Gastrocnemius medialis (tissue), 4 donors: ENCODE results near the gene ADH4.

ENCODE experiments used
- POLR2A ChIP-seq, 2 donors: fragments of 450-650 bp; IDR thresholded peaks; one replicate each; pipeline ENCODE4 v1.6.1; 2017; ENCODE audit warnings: antibody characterized with exemption in 2 of 2, mild to moderate bottlenecking in 2 of 2, moderate library complexity in 2 of 2
- TF ChIP-seq, protein P1 (sequence below), 5 experiments: fragments of 450-650 bp in 3 of 5; fragments of 200-600 bp in 2 of 5; sonication (generic) in 2 of 5; IDR thresholded peaks in 4 of 5; conservative IDR thresholded peaks in 1 of 5; 1 replicate in 4 of 5; 2 replicates in 1 of 5; pipeline ENCODE4 v1.5.1; 2016 to 2019; ENCODE audit warnings: antibody characterized with exemption in 5 of 5, mild to moderate bottlenecking in 3 of 5, moderate library complexity in 3 of 5

DNA sequence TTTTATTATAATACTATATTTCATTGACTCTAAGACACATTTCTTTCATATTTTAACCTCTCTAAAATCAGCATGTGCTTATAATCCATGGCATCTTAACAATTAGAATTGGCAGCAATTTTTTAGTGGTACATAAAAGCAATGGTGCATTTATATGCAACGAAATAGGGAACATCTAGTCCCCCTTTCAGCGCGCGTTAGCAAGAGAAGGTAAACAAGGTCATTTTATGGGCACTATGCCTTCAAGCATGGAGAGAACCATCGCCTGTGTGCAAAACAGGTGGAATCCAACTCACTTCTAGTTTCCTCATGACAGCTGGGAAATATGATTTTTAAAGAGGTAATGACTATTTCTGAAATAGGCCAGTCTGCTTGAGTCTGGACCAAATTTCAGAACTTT lies 61.9 kb downstream of the ADH4 start:
- TF ChIP-seq, protein P1, sequence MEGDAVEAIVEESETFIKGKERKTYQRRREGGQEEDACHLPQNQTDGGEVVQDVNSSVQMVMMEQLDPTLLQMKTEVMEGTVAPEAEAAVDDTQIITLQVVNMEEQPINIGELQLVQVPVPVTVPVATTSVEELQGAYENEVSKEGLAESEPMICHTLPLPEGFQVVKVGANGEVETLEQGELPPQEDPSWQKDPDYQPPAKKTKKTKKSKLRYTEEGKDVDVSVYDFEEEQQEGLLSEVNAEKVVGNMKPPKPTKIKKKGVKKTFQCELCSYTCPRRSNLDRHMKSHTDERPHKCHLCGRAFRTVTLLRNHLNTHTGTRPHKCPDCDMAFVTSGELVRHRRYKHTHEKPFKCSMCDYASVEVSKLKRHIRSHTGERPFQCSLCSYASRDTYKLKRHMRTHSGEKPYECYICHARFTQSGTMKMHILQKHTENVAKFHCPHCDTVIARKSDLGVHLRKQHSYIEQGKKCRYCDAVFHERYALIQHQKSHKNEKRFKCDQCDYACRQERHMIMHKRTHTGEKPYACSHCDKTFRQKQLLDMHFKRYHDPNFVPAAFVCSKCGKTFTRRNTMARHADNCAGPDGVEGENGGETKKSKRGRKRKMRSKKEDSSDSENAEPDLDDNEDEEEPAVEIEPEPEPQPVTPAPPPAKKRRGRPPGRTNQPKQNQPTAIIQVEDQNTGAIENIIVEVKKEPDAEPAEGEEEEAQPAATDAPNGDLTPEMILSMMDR (IDR thresholded peaks at IDR 0.05 in 4 of 5, conservative IDR thresholded peaks at IDR 0.05 in 1 of 5), result no peak
- no peak for TF ChIP-seq POLR2A (IDR thresholded peaks at IDR 0.05)
